GM19351 (cell line): Measurements from ENCODE around the gene AP1M1.

Experiments
- ATAC-seq: cut with Tn5 transposase; IDR thresholded peaks from one replicate; pipeline ENCODE4 v1.9.1; 2021; ENCODE audit warnings: mild to moderate bottlenecking, moderate library complexity; ENCODE audit not compliant: unreplicated experiment

Gene AP1M1

DNA sequence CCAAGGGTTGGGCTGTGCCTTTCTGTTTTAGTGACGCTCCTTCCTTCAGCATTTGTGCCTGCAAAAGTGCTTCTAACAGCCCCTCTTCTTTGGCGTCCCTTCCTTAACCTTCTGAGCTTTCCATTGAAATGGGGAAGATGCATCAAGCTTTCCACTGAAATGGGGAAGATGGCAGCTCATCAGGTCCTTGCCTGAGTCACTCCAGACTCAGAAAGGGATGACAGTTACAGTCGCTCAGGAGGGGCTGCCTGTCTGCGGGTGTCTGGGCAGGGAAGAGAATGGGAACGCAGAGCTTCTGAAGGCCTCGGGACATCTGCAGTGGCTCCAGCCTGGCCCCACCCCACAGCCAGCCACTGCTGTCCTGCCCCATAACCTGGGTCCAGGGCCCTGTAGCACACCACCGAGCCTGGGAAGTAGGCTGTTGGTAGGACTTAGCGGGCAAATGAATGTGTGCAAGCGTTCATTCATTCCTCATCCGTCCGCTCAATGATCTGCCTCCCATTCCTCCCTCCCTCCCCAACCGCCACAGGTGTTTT, 9.8 kb downstream of the AP1M1 start:
- ATAC-seq: no peak

DNA sequence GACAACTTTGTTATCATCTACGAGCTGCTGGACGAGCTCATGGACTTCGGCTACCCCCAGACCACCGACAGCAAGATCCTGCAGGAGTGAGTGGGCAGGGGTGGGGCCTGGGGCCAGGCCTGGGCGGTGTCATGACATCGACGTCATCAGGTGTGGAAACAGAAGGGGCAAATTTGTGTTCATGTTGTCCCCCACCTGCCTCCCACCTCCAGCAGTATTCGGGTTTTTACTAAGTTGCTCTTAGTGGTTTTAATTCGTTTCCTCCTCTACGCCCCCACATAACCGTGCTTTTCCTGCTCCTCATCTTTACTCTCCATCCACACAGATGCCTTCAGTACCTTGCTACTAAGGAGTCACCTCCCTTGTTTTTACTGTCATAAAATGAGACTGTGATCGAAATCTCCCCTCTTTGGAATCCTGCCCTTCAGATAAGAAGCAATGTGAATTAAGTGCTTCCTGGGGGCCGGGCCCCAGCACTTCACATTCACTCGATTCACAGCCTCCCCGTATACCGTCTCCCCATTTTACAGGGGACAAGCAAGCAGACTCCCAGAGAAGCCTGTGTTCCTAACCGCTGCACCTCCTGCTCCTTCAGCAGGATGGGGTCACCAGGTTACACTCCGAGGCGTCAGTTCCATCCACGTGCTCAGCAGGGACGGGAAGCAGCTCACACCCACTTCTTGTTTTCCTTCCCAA, 10.5 kb downstream of the AP1M1 start:
- ATAC-seq: no peak

DNA sequence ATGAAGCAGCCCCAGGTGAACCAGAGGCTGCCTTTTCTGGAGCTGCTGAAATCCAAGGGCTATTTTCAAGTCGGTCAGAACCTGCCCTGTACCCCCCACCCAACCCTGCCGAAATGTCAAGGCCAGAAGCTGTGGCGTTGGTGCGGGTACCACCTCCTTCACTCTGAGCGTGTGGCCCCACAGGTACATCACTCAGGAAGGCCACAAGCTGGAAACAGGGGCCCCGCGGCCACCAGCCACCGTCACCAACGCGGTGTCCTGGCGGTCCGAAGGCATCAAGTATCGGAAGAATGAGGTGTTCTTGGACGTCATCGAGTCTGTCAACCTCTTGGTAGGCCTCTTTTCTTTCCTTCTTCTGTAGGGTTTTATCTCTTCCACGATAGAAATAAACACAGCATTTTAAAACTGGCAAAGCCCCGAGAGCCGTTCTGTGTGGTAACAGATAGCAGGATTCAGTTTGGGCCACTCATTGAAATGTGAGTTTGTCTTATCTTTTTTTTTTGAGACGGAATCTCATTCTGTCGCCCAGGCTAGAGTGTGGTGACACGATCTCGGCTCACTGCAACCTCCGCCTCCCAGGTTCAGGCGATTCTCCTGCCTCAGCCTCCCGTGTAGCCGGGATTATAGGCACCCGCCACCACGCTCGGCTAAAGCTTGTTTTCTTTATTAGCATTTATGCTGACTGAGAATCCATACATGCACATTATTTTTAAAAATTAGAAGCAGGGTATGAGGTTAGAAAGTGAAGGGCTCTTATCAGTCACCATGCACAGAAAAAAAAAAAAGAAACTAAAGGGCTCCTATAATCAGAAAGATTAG, 11.3 kb downstream of the AP1M1 start:
- no peak for ATAC-seq

DNA sequence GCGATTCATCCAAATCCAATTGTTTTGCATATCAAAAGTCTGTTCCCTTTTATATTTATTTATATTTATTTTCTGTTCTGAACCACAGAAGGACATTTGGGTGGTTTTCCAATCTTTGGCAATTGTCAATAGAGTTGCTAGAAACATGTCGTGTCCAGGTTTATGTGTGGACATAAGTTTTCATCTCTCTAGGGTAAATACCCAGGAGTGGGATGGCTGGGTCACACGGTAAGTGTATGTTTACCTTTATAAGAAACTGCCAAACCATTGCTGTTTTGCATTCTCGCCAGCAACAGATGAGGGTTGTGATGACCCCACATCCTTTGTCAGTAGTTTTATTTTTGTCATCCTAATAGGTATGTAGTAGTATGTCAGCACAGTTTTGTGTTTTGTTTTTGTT, 12.5 kb downstream of the AP1M1 start:
- no peak for ATAC-seq

DNA sequence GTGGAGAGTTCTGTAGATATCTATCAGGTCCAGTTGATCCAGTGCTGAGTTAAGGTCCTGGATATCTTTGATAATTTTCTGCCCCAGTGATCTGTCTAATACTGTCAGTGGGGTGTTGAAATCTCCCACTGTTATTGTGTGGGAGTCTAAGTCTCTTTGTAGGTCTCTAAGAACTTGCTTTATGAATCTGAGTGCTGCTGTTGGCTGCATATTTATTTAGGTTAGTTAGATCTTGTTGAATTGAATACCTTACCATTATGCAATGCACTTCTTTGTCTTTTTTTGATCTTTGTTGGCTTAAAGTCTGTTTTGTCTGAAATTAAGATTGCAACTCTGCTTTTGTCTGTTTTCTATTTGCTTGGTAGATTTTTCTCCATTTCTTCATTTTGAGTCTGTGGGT, 15.4 kb downstream of the AP1M1 start:
- ATAC-seq: no peak

DNA sequence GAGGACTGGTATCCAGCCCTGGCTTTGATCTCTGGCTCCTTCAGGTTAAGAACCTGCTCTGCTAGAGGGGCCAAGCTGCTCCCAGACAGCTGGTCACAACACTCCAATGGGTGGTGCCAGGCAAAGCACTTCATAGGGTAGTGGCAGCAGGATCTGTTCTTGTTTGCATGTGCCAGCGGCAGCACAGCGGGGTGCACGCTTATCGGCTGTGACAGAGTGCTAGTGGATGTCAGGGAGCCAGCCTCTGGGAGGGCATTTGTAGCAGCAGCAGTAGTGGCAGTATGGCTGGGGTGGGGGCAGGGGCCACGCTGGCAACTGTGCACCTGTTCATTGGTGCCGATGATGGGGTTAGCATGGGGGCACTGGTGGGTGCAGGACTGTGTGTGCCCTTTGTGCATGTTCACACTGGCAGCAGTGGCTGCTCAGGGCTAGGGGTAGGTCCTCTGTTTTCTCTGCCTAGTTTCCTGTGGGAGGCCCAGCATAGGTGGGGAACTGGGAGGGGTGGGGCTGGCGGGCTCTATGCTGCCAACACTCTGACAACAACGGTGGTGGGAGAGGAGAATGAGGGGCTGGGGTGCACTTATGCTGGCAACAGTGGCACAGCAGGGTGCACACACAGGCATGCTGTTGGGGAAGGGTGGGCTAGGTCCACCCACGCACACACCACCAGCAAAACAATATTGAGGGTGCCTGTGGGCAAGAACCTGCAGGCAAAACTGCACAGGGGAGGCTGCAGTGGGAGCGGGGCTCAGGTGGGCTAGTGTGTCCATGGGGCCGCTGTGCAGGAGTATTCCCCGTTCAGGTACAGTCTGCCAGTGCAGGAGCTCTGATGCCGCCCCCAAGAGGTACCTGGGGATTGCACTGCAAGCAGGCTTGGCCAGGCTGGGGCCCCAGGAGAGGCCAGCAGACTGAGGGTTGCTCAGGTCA, 19.3 kb downstream of the AP1M1 start:
- no peak for ATAC-seq

DNA sequence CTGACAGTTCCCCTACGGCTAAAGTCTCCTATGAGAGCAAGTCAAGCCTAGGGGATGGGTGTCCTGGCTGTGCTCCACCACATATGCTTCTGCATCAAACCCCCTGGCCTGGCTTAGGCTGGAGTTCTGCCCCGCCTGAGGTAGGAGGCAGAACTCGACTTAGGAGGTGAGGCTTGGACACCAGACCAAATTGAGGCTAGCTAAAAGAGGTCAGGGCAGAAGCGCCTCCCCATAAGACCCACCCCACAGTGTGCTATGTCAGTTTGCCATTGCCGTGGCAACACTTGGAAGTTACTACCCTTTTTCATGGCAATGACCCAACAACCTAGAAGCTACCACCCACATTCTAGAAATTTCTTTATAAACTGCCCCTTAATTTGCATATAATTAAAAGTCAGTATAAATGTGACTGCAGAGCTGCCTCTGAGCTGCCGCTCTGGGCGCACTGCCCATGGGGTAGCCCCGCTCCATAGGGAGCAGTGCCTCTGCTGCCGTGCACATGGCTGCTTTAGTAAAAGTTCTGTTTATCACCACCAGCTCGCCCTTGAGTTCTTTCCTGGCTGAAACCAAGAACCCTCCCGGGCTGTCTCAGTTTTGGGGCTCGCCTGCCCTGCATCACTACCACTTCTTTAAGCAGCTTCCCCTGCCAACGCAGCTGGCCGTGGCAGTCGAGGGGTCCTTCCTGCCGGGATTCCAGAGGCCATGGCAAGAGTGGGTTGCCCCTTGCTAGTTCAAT, 20.2 kb downstream of the AP1M1 start:
- ATAC-seq: no peak

DNA sequence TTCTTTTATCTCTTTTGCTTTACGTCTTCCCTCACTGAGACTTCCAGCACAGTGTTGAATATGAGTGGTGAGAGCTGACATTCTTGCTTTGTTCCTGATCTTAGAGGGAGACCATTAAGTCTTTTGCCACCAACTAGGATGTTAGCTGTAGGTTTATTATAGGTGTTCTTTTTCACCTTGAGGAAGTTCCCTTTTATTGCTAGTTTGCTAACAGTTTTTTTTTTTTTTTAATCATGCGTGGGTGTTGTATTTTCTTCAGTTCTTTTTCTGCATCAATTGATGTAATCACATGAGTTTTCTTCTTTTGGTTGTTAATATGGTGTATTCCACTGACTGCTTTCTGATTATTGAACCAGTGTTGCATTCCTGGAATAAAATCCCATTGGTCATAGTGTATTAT, 21.1 kb downstream of the AP1M1 start:
- ATAC-seq: no peak

DNA sequence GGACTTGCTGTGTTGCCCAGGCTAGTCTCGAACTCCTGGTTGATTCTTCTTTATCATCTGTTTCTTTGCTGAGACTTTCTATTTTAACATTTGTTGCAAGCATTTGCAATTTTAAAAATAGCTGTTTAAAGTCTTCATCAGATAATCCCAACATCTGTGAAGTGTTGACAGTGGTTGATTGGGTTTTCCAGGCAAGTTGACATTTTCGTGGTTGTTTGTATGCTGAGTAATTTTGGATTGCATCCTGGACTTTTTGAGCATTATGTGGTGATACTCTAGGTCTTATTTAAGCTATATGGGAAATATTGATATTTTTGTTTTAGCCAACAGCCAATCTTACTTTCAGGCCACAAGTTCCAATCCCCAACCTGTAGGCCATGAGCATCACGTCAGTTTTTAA, 25.1 kb downstream of the AP1M1 start:
- ATAC-seq: no peak

DNA sequence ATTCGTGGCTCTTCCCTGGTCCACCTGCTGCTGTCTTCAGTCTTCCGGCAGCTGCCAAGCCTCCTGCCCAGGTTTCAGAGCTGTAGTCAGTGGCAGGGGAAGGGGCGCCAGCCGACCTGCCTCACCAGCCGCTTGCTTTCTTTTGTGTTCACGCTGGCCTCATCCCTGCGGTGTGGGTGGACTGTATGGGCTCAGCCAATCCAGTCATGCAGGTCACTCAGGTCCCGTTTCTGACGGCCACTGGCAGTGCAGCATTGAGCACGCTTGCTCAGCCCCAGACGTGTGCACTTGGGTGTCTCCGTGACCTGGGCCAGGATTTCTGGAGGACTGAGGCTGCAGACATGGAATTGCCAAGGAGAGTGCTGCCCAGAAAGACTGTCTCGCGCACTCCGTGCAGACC, 26.0 kb downstream of the AP1M1 start:
- no peak for ATAC-seq

DNA sequence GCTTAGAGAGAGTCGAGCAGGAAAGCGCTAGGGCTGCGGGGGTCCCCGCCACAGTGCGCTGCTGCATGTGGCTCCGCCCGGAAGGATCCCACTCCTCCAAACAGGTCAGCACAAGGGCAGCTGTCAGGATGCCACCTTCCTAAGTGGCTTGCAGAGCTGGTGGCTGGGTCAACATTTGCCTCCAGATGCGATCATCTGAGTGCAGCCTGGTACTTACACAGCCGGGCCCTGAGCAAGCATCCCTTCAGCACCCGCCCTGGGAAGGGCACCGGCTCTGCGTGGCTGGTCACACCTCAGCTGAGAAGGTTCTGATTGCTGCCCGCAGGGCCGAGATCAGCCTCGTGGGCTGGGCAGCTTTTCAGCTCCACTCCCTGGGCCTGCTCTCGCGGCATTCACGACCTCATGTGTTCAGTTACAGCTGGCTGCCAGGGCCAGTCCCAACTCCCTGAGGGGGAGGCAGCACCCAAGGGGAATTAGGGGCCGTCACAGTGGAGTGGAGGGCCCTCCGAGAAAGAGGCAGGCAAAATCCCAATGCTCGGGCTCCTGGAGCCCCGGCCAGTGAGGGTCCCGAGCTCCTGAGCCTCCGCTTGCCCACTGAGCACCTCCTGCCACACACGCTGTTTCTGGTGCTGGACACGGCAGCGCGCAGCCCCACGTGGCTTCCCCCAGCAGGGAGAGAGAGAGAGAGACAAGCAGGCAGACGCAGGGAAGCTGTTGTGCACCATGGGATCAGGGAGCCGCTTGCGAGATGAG, 26.8 kb downstream of the AP1M1 start:
- ATAC-seq: no peak

DNA sequence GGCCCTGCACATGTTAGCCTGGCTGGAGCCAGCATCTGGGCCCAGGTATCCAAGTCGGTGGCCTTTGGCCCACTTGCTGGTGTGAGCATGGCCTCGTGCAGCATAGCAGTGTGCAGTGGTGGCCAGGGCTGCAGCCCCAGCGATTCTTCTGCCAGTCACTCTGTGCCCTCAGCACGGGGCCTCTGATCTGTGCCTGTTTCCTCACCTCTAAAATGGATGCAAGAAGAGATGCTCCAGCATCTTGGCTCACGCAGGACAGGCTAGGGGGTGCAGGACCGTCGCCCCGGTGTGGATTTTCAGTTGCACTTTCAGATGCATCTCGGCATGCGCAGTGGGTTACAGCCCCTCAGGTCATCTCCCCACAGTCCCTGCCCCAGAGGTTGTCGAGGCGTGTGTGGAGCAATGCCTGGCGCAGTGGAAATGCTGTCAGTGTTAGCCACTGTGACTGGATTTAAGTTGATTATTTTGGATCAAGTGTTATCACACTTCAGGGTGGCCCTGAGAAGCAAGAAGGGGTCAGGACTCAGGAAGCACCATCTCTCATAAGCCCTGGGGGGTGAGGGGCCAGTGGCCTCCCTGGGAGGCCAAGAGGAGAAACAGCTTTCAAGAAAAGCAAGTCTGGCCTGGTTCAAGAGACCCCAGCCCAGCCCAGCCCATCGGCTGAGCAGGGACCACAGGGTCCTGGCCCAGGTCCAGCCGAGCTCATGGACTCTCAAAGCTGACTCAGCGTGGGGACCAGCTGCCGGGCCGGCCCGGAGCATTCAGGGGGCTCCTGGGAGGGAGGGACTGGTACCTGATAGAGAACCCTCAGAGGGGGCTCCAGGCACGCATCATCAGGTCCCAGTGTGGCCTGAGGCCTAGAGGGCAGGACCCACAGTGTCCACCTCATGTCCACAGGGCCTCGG, 27.8 kb downstream of the AP1M1 start:
- no peak for ATAC-seq

DNA sequence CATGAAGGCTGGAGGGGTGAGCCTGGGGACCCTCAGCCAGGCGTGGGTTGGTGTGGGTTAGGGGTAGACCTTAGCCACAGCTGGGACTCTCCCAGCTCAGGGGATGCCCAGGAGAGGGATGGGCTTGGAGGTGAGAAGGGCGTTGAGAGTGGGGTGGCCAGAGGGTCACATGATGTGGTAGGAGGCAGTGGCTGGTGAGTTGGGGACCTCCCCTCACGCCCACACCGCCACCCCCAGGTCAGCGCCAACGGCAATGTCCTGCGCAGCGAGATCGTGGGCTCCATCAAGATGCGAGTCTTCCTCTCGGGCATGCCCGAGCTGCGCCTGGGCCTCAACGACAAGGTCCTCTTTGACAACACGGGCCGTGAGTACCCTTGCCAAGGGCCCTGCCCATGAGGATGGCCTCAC, 28.5 kb downstream of the AP1M1 start:
- no peak for ATAC-seq

DNA sequence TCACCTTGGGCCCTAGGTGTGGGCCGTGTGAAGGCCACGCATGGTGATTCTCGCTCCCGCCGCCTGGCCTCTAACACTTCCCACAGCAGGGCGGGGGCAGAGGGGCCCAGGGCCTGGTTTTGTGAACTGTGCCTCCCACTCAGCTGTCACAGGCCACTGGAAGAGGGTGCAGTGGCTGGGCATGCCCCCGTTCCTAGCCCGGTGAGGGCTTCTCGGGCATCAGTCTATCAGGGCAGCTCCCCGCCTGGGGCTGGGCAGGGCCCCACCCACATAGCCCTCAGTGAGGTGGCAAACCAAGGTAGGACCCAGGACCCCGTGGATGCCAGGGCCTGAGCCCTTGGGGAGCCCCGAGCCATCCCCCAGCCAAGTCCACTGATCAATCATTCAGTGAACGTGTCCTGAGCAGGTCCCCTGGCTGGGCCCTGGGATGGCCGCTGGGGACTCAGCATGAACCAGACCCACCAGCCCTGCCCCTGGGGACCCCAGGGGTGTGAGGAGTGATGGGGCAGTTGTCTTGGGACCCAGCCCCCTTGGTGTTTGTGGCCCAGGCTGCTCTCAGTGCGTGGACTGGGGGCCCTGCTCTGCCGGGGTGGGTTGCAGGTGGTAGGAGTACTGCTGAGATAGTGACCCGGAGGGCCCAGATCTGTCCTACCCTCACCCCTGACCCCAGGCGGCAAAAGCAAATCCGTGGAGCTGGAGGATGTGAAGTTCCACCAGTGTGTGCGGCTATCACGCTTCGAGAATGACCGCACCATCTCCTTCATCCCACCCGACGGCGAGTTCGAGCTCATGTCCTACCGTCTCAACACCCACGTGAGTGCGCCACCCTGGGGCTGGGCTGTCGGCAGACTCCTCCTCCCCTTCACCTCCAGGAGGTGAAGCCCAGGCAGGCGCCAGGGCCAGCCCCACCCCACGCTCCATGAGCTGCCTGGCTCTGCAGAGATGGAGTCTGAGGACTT, 29.4 kb downstream of the AP1M1 start:
- no peak for ATAC-seq

DNA sequence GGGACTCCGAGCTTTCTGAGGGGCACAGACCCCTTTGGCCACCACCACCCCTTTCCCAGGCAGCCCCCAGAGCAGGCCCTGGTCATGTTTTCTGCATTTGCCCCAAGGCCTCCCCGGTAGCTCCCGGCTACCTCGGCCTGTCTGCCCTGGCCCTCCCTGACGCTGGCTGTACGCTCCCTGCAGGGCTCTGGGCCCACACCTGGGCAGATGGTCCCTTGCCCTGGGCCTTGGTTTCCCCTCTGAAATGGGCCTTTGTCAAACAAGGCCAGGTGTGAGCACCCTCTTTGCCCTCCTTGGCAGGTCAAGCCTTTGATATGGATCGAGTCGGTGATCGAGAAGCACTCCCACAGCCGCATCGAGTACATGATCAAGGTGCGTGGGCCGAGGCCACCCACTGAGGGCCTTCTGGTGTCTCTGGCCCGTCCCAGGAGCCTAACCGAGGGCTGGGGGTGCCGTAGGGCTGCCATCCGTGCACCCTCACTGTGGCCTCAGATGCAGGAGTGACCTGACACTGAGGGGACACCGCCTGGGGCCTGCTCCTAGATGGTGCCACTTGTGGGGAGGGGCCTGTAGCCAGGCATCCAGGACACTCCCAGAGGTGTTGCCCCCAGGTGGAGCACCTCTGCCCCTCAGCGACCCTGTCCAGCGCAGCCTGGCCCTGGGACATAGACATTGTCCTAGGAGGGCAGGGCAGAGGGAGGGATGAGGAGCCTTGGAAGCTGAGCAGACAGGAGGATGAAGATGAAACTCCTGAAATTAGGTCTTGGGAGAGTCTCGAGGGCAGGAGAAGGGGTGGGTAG, 30.3 kb downstream of the AP1M1 start:
- ATAC-seq: no peak

DNA sequence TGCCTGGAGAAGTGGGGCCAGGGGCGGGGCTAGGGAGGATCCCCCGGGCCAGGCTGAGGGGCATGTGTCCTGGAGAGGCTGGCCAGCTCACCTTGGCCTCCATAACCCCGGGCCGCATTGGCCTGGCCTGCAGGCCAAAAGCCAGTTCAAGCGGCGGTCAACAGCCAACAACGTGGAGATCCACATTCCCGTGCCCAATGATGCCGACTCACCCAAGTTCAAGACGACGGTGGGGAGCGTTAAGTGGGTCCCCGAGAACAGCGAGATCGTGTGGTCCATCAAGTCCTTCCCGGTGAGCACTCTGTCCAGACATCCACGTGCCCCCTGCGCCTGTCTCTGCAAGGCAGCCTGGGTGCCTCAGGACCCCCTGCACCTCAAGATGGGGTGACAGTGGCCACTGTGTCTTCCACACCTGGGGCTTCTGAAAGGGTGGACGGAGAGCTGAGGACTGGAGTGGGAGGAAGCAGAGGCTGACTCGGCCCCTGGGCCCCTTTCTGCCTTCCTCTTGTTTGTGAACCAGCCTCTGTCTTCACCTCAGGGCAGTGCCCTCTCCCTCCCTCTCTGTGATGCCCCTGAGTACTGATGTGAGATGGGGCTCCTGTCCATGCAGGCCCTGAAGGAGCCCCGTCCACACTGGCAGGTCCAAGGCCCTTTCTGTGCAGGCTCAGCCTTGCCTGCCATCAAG, 31.1 kb downstream of the AP1M1 start:
- ATAC-seq: no peak
